HG03432 (cell line): Measurements from ENCODE around the gene STXBP2.
"Not testable (repeated sequence)": the region's sequence is repeated elsewhere in the genome, so short reads cannot be mapped to it uniquely, and the experiment has no call there.

Experiments
- ATAC-seq: cut with Tn5 transposase; IDR thresholded peaks from one replicate; pipeline ENCODE4 v1.9.1; 2021; ENCODE audit warnings: mild to moderate bottlenecking, moderate library complexity; ENCODE audit not compliant: unreplicated experiment

Gene STXBP2

DNA sequence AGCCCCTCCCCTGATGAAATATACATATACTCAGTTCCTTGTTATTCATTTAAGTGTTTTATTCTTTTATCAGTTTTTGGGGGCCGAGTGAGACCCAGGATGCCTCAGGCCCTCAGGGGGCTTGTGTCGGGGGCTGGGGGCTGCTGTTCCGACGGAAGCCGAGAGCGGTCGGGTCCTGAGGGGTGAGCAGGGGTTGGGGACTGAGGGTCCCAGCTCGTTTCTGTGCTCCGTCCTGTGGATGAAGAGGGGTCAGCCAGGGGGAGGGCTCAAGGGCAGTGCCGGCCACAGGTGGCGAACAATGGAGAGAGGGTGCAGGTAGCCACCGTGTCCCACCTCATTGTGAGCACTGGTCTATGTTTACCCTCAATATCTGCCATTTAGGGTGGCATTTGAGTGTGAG, 5.3 kb upstream of the STXBP2 start:
- ATAC-seq = no peak

DNA sequence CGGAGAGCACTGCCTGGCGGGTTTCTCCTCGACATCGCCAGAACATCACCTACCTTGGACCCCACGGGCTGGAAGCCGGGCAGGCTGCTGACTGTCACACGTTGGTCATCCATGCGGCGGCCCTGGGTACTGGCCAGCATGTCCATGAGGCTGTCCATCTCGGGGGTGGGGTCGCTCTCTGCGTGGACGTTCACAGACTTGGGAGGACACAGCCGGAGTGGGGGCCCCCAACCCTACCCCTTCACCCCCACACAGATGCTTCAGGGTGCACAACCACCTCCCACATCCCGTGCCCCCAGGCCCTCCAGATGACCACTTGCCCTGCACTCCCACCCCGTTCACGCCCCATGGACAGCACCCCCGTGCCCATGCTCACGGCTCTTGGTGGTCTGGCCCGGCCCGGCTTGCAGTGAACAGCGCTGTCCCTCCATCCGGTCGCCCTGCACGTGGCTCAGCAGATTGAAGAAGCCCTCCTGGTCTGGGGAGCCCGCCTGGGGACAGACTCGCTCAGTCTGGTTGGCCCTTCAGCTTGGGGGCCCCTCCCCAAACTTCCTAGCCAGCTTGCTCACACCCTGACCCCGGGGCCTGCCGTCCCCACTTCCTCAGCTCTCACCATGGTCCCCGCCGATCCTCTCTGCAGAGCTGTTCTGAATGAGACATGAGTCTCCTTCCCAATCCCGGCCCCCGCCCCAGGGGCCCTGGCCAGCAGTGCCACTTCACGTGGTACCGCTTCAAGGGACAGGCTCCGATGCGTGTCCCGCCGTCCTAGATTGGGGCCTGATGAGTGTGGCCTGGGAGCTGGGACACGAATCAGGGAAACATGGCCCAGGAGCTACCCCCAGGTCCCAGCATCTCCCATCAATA, 4.3 kb upstream of the STXBP2 start:
- ATAC-seq = no peak

DNA sequence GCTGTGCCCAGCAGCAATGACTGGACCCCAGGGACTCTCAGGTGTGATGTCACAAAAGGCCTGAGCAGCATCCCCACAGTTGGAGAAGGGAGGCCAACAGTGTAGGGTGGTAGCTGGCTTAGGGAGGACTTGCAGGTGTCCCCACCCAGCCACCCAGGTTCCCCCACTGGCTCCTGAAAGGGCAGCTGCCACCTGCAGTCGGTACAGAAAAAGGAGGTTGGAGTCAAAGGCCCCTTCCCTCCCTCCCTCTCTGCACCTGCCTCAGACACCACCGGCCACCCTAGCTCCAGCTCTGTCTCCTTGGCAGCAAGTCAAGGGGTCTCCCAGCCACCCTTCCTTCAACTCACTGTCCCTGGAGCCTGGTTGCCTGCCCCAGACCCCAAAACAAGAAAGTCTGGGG, 3.2 kb upstream of the STXBP2 start, which contains the start of gene PCP2:
Gene PCP2, minus strand, starts transcription at position 22 of the 400 bp plus-strand sequence. CDS start 262 bp downstream, outside the sequence.
- no peak for ATAC-seq

DNA sequence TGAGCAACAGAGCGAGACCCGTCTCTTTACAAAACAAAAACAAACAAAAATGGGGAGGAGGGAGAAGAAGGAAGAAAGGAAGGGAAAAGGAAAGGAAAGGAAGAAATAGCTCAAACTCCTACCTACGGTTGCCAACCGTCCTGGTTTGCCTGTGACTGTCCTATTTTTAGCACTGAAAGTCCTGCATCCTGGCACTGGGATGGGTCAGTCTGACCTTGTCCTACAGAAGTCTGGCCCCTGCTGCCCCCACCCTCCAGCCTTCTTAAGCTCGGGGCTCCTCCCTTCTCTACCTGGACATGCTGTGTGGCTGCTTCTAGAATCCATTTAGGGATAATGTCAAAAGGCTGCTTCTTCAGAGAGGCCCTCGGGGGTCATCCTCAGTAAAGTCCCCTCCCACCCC, 1.2 kb upstream of the STXBP2 start:
- ATAC-seq = no peak

DNA sequence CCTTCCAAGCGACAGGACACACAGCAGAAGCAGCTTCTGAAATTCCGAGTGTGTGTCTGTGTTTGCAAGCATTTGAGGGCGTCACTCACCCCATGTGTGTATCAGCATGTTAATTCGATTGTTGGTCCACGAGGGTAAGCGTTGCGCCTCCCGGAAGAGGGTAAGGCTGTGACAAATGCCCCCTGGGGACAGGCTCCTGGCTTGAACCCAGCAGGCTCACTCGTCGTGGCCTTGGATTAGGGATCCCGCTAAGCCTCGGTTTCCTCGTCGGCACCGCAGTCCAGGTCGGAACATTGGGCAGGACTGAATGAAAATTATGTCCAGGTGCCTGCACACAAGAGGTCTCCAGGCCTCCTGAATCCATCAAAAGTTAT, 606 bp upstream of the STXBP2 start:
- ATAC-seq = no peak

DNA sequence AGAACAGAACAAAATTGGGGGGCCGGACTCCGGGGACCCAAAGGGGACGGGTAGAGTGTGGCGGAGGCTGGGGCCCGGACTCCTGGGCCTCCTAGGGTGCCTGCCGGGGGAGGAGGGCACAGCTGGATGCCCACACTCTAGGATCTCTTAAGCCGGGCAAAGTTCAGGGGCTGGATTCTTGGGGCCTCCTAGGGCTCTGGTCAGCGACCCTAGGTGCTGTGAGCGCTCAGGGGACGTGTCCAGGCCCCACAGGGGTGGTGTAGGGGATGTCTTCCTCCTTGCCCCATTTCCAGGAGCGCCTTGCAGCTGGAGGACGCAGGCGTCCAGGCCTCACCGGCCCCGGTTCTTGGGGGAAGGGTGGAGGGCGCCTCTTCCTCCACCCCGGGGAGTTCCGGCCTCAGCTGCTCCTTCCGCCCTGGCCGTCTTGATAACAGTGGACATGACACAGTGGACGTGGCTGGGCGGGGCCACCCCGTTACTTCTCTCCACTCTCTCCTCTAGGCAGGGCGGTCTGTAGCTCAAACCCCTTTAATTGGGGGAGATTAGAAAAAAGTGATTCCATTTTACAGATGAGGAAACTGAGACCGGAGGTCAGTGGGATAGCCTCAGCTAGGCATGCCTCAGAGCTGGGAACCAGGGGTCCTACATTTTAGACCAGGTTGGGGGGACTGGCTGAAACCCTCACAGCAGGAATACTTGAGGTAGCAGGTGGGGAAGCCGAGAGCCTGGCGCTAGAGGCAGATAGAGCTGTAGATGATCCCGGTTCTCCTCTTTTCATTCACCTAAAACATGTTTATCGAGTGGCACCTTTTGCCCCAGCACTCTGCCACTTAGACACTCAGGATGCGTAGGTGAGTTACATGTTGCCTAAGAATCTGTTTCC, 705 bp downstream of the STXBP2 start:
- peak; percentile 16 for ATAC-seq

DNA sequence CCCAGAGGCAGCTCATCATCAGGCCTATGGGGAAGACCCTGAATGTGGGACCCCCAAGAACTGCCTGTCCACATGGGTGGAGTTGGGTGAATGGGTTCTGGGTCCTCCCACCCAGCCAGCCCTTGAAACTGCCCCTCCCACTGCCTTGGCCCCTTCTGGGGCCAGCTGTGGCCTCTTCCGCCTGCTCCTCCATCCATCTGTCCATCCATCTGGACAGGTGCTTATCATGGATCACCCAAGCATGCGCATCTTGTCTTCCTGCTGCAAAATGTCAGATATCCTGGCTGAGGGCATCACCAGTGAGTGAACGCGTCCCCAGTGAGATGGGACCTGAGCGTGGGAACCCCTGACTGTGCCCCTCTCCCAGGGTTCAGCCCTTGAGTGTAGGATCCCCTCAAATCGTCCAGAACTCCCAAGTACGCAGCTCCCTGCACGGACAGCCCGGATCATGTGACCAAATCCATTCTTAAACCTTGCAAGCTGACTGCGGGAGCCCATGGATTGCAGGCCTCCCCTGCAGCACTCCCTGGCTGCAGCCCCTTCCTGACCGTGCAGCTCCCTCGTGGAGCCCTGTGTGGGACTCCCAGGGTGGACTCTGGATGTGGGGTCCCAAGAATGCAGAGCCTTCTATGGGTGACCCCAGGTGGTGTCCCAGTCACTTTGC, 2.0 kb downstream of the STXBP2 start:
- no peak for ATAC-seq

DNA sequence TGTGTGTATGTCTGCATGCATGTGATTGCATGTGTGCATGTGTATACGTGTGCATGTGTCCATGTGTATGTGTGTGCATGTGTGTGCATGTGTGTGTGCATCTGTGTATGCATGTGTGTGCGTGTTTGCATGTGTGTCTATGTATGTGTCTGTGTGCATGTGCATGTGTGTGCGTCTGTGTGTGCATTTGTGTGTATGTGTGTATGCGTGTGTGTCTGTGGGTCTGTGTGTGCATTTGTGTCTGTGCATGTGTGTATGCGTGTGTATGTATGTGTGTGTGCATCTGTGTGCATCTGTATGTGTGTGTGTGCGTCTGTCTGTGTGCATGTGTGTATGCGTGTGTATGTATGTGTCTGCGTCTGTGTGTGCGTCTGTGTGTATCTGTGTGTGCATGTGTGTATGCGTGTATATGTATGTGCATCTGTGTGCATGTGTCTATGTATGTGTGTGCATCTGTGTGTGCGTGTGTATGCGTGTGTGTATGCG, 3.0 kb downstream of the STXBP2 start:
- no peak for ATAC-seq

DNA sequence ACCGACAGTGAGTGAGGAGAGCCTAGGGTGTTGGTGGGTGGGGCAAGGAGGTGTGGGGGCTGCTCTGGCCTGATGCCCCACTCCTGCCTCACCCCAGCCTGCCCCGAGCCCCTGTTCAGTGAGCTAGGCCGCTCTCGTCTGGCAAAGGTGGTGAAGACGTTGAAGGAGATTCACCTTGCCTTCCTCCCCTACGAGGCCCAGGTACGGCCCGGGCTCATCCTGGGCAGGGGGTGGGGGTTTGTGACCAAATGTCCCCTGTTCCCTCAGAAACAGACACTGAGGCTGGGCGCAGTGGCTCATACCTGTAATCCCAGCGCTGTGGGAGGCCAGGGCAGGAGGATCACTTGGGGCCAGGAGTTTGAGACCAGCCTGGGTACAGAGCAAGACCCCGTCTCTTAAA, 3.9 kb downstream of the STXBP2 start:
- ATAC-seq = no peak

DNA sequence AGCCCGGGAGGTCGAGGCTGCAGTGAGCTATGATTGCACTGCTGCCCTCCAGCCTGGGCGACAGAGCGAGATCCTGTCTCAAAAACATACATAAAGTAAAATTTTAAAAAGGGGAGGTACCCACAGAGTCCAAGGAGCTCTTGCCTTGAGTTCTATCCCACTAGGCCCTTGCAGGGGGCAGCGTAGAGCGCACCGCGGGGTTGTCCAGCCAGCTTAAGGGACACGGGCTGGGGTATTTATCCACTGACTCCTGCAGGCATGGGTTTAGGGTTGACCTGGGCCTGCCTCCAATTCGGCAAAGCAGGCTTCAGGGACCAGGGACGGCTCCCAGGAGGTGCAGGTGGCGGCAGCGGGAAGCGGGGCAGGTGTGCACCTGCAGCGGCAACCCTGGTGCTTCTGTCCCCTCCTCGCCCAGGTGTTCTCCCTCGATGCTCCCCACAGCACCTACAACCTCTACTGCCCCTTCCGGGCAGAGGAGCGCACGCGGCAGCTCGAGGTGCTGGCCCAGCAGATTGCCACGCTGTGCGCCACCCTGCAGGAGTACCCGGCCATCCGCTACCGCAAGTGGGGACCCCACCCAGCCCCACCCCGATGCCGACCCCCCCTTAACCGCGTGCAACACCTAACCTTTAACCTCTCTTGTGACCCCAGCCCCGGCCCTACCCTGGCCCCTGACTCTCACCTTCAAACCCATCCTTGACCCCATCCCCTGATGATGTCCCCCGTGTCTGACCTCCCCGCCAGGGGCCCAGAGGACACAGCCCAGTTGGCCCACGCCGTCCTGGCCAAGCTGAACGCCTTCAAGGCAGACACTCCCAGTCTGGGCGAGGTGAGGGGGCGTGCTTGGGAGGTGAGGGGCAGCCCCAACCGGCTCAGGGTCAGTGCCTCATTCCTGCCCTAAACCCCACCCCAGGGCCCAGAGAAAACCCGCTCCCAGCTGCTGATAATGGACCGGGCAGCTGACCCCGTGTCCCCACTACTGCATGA, 4.7 kb downstream of the STXBP2 start:
- ATAC-seq = no peak

DNA sequence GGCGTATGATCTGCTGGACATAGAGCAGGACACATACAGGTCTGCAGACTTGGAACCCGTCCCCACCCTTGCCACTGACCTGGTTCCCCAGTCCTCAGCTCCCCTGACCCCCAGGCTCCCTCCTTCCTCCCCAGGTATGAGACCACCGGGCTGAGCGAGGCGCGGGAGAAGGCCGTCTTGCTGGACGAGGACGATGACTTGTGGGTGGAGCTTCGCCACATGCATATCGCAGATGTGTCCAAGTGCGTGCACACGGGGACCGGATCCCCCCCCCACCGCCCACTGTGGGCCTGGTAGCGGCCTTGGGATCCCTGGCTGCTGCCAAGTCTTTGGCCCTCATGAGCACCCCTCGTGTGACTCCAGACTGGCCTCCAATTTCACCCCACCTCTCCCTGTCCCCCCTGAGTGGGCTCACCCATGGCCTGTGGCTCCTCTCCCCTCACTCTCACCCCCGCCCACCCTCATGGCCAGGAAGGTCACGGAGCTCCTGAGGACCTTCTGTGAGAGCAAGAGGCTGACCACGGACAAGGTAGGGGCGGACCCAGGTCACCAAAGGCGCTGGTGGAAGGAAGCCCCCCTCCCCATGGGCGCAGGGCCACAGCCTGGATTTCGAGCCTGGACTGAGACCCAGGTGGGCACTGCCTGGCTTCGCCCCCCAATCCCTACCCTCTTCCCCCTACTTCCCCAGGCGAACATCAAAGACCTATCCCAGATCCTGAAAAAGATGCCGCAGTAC, 5.6 kb downstream of the STXBP2 start:
- no peak for ATAC-seq

DNA sequence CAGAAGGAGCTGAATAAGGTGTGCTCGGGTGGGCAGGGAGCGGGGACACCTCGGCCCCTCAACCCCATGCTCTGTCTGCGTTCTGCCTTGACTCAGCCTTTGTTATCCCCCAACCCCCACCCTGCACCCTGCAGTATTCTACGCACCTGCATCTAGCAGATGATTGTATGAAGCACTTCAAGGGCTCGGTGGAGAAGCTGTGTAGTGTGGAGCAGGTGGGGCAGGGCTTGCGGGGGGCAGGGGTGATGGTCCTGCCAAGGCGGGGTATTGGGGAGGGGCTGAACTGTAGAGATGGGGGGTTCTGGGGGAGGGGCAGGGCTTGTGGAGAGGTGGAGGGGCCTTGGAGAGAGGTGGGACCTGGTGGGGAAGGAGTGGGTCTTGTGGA, 6.1 kb downstream of the STXBP2 start:
- ATAC-seq = no peak

DNA sequence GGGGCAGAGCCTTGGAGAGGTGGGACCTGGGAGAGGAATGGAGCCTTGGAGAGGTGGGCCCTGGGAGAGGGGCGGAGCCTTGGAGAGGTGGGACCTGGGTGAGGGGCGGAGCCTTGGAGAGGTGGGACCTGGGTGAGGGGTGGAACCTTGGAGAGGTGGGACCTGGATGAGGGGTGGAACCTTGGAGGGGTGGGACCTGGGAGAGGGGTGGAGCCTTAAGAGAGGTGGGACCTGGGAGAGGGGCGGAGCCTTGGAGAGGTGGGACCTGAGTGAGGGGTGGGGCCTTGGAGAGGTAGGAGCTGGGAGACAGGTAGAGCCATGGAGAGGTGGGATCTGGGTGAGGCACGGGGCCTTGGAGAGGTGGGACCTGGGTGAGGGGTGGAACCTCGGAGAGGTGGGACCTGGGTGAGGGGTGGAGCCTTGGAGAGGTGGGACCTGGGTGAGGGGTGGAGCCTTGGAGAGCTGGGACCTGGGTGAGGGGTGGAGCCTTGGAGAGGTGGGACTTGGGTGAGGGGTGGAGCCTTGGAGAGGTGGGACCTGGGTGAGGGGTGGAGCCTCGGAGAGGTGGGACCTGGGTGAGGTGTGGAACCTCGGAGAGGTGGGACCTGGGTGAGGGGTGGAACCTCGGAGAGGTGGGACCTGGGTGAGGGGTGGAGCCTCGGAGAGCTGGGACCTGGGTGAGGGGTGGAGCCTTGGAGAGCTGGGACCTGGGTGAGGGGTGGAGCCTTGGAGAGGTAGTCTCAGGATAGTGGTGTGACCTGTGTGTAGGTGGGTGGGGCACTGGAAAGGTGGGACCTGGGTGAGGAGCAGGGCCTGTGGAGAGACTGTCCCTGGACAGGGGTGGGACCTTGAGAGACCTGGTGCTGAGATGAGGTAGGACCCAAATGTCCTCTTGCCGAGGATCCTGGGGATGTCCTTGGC, 7.0 kb downstream of the STXBP2 start:
- not testable (repeated sequence) for ATAC-seq

DNA sequence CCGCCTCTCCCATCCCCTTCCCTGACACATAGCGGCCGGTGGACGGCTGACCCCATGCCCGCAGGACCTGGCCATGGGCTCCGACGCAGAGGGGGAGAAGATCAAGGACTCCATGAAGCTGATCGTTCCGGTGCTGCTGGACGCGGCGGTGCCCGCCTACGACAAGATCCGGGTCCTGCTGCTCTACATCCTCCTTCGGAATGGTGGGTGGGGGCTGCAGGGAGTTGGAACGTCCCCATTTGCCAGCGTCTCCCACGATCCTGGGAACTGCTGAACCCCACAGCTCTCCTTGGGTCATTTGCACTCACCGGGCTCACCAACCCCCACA, 7.6 kb downstream of the STXBP2 start:
- ATAC-seq = no peak

DNA sequence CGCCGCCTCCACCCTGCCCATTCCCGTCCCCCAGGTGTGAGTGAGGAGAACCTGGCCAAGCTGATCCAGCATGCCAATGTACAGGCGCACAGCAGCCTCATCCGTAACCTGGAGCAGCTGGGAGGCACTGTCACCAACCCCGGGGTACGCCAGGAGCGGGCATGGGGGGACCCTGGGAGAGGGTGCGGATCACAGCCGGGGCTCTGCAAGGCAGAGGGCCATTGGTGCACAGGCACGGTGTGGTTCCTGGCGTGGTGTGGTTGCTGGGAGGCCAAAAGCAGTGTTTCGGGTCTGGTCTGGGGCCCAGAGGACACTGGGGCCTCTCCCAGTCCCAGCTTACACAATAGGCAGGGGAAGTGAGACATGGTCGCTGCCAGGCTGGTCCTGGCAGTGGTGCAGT, 8.3 kb downstream of the STXBP2 start:
- ATAC-seq = no peak

DNA sequence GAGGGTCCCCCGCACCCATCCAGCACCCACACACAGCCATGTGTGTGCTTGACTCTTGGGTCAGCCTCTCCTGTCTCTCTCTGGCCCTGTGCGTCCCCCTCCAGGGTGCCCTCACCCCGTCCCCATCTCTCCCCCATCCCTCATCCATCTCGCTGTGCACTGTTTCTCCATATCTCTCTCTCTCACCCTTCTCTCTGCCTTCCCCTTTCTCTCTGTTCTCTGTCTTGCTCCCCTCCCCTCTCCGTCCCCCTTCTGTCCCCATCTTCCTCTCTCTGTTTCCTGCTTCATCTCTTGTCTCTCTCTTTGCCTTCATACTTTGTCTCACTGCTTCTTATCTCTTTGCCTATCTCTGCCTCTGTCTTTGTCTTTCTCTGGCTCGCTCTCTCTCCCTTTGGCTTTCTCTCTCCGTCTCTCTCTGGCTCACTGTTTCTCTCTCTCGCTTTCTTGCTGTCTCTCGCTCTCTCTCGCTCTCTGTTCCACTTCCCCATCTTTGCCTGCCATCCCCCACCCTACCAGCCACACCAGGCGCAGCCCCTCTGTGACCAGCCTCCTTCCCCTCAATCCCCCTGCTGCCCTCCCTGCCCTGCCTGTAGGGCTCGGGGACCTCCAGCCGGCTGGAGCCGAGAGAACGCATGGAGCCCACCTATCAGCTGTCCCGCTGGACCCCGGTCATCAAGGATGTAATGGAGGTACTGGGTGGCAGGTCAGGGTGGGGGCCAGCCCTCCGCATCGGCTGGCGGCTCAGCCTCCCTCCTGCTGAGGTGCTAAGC, 8.9 kb downstream of the STXBP2 start:
- ATAC-seq = no peak

DNA sequence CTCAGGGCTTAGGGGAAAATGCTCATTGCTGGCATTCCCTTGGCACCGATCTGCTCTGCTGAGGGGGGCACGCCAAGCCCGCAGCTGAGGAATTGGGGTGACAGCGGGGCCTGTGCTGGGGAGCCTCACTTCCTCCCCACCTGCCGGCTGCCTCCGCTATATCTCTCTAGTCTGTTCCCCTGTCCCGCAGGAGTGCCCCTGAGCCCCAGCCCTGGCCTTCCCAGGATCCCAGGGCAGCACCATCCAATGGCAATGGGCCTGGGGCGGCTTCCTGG, 9.5 kb downstream of the STXBP2 start:
- no peak for ATAC-seq

DNA sequence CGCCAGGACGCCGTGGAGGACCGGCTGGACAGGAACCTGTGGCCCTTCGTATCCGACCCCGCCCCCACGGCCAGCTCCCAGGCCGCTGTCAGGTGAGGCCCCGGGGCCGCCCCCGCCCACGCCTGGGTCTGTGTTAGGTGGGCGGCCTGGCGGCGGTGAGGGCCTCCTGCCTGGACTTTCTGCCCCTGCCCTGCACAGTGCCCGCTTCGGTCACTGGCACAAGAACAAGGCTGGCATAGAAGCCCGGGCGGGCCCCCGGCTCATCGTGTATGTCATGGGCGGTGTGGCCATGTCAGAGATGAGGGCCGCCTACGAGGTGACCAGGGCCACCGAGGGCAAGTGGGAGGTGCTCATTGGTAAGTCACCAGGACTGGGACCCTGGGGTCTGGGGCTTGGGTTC, 10.2 kb downstream of the STXBP2 start:
- ATAC-seq = no peak
